ENCODE results near the gene FKBP7.
A peak's percentile ranks its signal among the peaks of the same experiment; 100 is the strongest.
"Not testable (repeated sequence)": the region's sequence is repeated elsewhere in the genome, so short reads cannot be mapped to it uniquely, and the experiment has no call there.

The FKBP7 gene

DNA sequence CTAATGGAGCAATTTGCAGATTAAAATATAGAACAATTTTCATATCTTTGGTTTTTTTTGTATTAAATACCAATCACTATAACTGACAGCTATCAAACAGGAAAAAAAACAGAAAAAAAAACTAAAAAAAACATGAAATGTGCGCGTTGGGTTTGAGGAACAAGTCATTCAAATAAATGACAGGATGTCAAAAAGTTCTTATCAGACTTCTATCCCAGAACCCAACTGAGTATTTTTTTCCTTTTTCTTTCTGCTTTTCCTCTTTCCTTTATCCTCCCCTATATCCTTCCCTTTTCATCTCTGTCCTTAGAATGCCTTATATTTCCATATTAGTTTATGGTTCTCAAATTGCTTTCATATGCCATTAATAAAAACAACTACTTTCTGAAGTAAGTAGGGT, 41.7 kb downstream of the FKBP7 start:
- TF ChIP-seq POLR2A (IDR thresholded peaks at IDR 0.05; ENCODE audit: low read depth, low read length), result no peak
- TF ChIP-seq TAF1 (IDR thresholded peaks at IDR 0.05; ENCODE audit: borderline replicate concordance, low read depth, low read length), result no peak
- TF ChIP-seq POLR2AphosphoS5 (IDR thresholded peaks at IDR 0.05; ENCODE audit: low read depth, low read length), result no peak
- FAIRE-seq (no peak), DNase-seq (ENCODE audit: insufficient read length) (no peak)

GRCh38 chr2:178429336-178429735, 49.1 kb downstream of the FKBP7 start:
- FAIRE-seq (no peak), DNase-seq (ENCODE audit: insufficient read length) (no peak)
- TF ChIP-seq POLR2AphosphoS5 (IDR thresholded peaks at IDR 0.05; ENCODE audit: low read depth, low read length), result no peak
- TF ChIP-seq POLR2A (IDR thresholded peaks at IDR 0.05; ENCODE audit: low read depth, low read length), result no peak
- TF ChIP-seq TAF1 (IDR thresholded peaks at IDR 0.05; ENCODE audit: borderline replicate concordance, low read depth, low read length), result no peak

DNA sequence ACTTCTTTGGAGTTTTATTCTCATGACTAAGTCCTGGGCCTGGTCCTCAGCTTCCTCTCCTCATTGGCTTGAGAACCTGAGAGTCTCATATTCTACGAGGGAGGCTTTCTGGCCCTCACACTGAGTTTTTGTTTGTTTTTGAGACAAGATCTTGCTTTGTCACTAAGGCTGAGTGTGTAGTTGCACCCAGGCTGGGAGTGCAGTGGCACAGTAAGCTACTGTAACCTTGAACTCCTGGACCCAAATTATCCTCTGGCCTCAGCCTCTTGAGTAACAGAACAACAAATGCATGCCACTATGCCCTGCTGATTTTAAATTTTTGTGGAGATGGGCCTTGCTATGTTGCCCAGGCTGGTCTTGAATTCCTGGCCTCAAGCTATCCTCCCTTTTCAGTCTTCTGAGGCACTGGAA, 50.0 kb downstream of the FKBP7 start:
- TF ChIP-seq TAF1 (IDR thresholded peaks at IDR 0.05; ENCODE audit: borderline replicate concordance, low read depth, low read length) (no peak), POLR2A (IDR thresholded peaks at IDR 0.05; ENCODE audit: low read depth, low read length) (no peak), POLR2AphosphoS5 (IDR thresholded peaks at IDR 0.05; ENCODE audit: low read depth, low read length) (no peak)
- FAIRE-seq (no peak), DNase-seq (ENCODE audit: insufficient read length) (no peak)

GRCh38 chr2:178427458-178427857, 50.9 kb downstream of the FKBP7 start:
- DNase-seq (ENCODE audit: insufficient read length), result no peak
- no peak for TF ChIP-seq POLR2A (IDR thresholded peaks at IDR 0.05; ENCODE audit: low read depth, low read length)
- no peak for TF ChIP-seq POLR2AphosphoS5 (IDR thresholded peaks at IDR 0.05; ENCODE audit: low read depth, low read length)
- TF ChIP-seq TAF1 (IDR thresholded peaks at IDR 0.05; ENCODE audit: borderline replicate concordance, low read depth, low read length), result no peak
- no peak for FAIRE-seq

- DNase-seq (ENCODE audit: insufficient read length) (no peak), FAIRE-seq (no peak)
- TF ChIP-seq TAF1 (IDR thresholded peaks at IDR 0.05; ENCODE audit: borderline replicate concordance, low read depth, low read length) (no peak), POLR2AphosphoS5 (IDR thresholded peaks at IDR 0.05; ENCODE audit: low read depth, low read length) (no peak), POLR2A (IDR thresholded peaks at IDR 0.05; ENCODE audit: low read depth, low read length) (no peak)
Measured at GRCh38 chr2:178426388-178426787, 52.0 kb downstream of the FKBP7 start.

GRCh38 chr2:178425255-178425827, 53.1 kb downstream of the FKBP7 start:
- TF ChIP-seq TAF1 (IDR thresholded peaks at IDR 0.05; ENCODE audit: borderline replicate concordance, low read depth, low read length) (no peak), POLR2AphosphoS5 (IDR thresholded peaks at IDR 0.05; ENCODE audit: low read depth, low read length) (no peak), POLR2A (IDR thresholded peaks at IDR 0.05; ENCODE audit: low read depth, low read length) (no peak)
- no peak for DNase-seq (ENCODE audit: insufficient read length)
- FAIRE-seq, result no peak

DNA sequence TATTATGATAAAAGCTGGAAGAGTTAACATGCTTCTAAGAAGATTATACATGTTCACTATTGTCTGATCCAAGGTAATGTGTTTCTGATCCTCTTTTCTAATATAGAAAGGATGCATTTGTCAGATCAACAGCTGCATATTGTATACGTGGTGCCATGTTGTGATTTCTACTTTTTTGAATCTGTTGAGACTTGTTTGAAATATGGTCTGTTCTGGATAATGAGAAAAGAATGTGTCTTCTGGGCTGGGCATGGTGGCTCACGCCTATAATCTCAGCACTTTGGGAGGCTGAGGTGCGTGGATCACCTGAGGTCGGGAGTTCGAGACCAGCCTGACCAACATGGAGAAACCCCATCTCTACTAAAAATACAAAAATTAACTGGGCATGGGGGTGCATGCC, 54.7 kb downstream of the FKBP7 start:
- not testable (repeated sequence) for DNase-seq (ENCODE audit: insufficient read length)
- peak; percentile 65 for FAIRE-seq

- no peak for FAIRE-seq
- no peak for TF ChIP-seq TAF1 (IDR thresholded peaks at IDR 0.05; ENCODE audit: borderline replicate concordance, low read depth, low read length)
- TF ChIP-seq POLR2AphosphoS5 (IDR thresholded peaks at IDR 0.05; ENCODE audit: low read depth, low read length), result no peak
- no peak for TF ChIP-seq POLR2A (IDR thresholded peaks at IDR 0.05; ENCODE audit: low read depth, low read length)
- DNase-seq (ENCODE audit: insufficient read length), result no peak
Measured at GRCh38 chr2:178422097-178422496, 56.3 kb downstream of the FKBP7 start.

GRCh38 chr2:178420463-178420999, 57.9 kb downstream of the FKBP7 start:
- DNase-seq (ENCODE audit: insufficient read length) (no peak), FAIRE-seq (no peak)
- TF ChIP-seq POLR2AphosphoS5 (IDR thresholded peaks at IDR 0.05; ENCODE audit: low read depth, low read length), result no peak
- no peak for TF ChIP-seq POLR2A (IDR thresholded peaks at IDR 0.05; ENCODE audit: low read depth, low read length)
- no peak for TF ChIP-seq TAF1 (IDR thresholded peaks at IDR 0.05; ENCODE audit: borderline replicate concordance, low read depth, low read length)

GRCh38 chr2:178419123-178419522, 59.3 kb downstream of the FKBP7 start:
- DNase-seq (ENCODE audit: insufficient read length), result no peak

GRCh38 chr2:178418426-178418825, 60.0 kb downstream of the FKBP7 start:
- no peak for TF ChIP-seq TAF1 (IDR thresholded peaks at IDR 0.05; ENCODE audit: borderline replicate concordance, low read depth, low read length)
- no peak for TF ChIP-seq POLR2AphosphoS5 (IDR thresholded peaks at IDR 0.05; ENCODE audit: low read depth, low read length)
- no peak for TF ChIP-seq POLR2A (IDR thresholded peaks at IDR 0.05; ENCODE audit: low read depth, low read length)
- no peak for DNase-seq (ENCODE audit: insufficient read length)
- FAIRE-seq, result no peak

More at GRCh38 chr2:178419123-178419522, 59.3 kb downstream of the FKBP7 start:
- peak; percentile 36 for FAIRE-seq
- TF ChIP-seq POLR2A (IDR thresholded peaks at IDR 0.05; ENCODE audit: low read depth, low read length), result no peak
- TF ChIP-seq TAF1 (IDR thresholded peaks at IDR 0.05; ENCODE audit: borderline replicate concordance, low read depth, low read length), result no peak
- no peak for TF ChIP-seq POLR2AphosphoS5 (IDR thresholded peaks at IDR 0.05; ENCODE audit: low read depth, low read length)

- TF ChIP-seq POLR2AphosphoS5 (IDR thresholded peaks at IDR 0.05; ENCODE audit: low read depth, low read length) (no peak), POLR2A (IDR thresholded peaks at IDR 0.05; ENCODE audit: low read depth, low read length) (no peak), TAF1 (IDR thresholded peaks at IDR 0.05; ENCODE audit: borderline replicate concordance, low read depth, low read length) (no peak)
- FAIRE-seq, result no peak
- DNase-seq (ENCODE audit: insufficient read length), result no peak
Measured at GRCh38 chr2:178417916-178418315, 60.5 kb downstream of the FKBP7 start.

Data from GM12892 (cell line).